Measurements from ENCODE around the gene MED27. TPM values are rescaled to one million over a fixed set of nuclear protein-coding genes. Genes with fewer than 3 reads are reported as not detected.
A peak's percentile ranks its signal among the peaks of the same experiment; 100 is the strongest.

MED27 gene
- total and polyA plus RNA-seq, 2 of the 8 experiments (the other 6 are each of a cell fraction or from before 2014, with no cell fraction given) = 29.9 to 56.5 TPM

GRCh38 chr9:132109291-132109690, 29.6 kb upstream of the MED27 start:
- Histone ChIP-seq H3K79me1 (ENCODE audit: low read depth, low read length) (no peaks in the 10 kb centered on the region), H3K4me1 (replicated peaks in 1 of 4; ENCODE audit: control insufficient read depth in 3 of 4, insufficient read depth in 4 of 4, low read length in 3 of 4) (peaks cover 0 to 3% (median 1%) of the 10 kb centered on the region in 4 experiments; a peak in 2 of 7 replicates), H4K8ac (ENCODE audit: extremely low read depth, insufficient read depth, low read length) (no peak overlapping the region), H2BK15ac (ENCODE audit: low read length) (no peak overlapping the region), H3K36me3 (ENCODE audit: control insufficient read depth in 2 of 4, insufficient read depth in 4 of 4, low read length in 3 of 4) (no peaks in the 10 kb centered on the region), H4K5ac (ENCODE audit: insufficient read length, low read depth, low read length) (no peak overlapping the region), H4K91ac (replicated peaks; ENCODE audit: insufficient read length, low read length) (no peak overlapping the region), H4K20me1 (replicated peaks in 1 of 2; ENCODE audit: control insufficient read depth in 1 of 2, insufficient read depth in 2 of 2, low read length in 2 of 2) (no peaks in the 10 kb centered on the region), H2BK5ac (ENCODE audit: low read depth, low read length) (no peak overlapping the region), H3K4ac (replicated peaks; ENCODE audit: insufficient read length, low read depth, low read length) (no peak overlapping the region), H3K4me3 (ENCODE audit: extremely low read depth in 1 of 4, insufficient read depth in 2 of 4, low read depth in 3 of 4, low read length in 4 of 4) (no peak overlapping the region), H3K14ac (ENCODE audit: insufficient read length) (no peak overlapping the region), H2BK120ac (replicated peaks; ENCODE audit: low read depth, low read length) (no peak overlapping the region), H2AFZ (ENCODE audit: low read length) (no peak overlapping the region), H2BK20ac (ENCODE audit: low read length) (no peak overlapping the region), H3K27me3 (replicated peaks in 1 of 4; ENCODE audit: control insufficient read depth in 3 of 4, extremely low read depth in 1 of 4, insufficient read depth in 3 of 4, low read length in 3 of 4) (no peaks in the 10 kb centered on the region), H2BK12ac (ENCODE audit: low read depth, low read length) (0 out of 2 replicates have a peak overlapping the region, but pooled peaks have one; percentile 35), H3K4me2 (ENCODE audit: insufficient read depth in 1 of 2, low read depth in 2 of 2, low read length in 2 of 2) (no peak overlapping the region), H3K79me2 (ENCODE audit: control insufficient read depth in 1 of 2, insufficient read depth in 2 of 2, low read length in 2 of 2) (no peaks in the 10 kb centered on the region), H3K9ac (replicated peaks in 1 of 4; ENCODE audit: extremely low read depth in 1 of 4, low read depth in 3 of 4, low read length in 3 of 4) (no peak overlapping the region), H3K23ac (ENCODE audit: insufficient read length) (no peak overlapping the region), H3K23me2 (ENCODE audit: low read depth, low read length) (no peaks in the 10 kb centered on the region), H3K18ac (ENCODE audit: extremely low read depth, low read length) (no peak overlapping the region), H3K9me3 (ENCODE audit: insufficient read depth in 2 of 2, low read depth in 1 of 2, low read length in 1 of 2) (no peaks in the 10 kb centered on the region), H3K56ac (replicated peaks; ENCODE audit: insufficient read length, low read depth, low read length) (no peak overlapping the region), H3K27ac (ENCODE audit: low read depth, low read length) (no peak overlapping the region), H2AK5ac (ENCODE audit: low read depth, low read length) (no peak overlapping the region)
- POLR2A ChIA-PET (ENCODE audit: partially characterized antibody) = interaction anchor here (1.4 kb wide), 1 partner anchor 31 kb away, joined by 3 read pairs; no protein-coding TSS in a partner anchor
- DNase-seq (ENCODE audit: low read depth in 1 of 2, low spot score in 2 of 2) (no peak), FAIRE-seq (no peak)
- WGBS, 2 experiments (ENCODE audit: extremely low coverage in 1 of 2, insufficient coverage in 1 of 2, insufficient read length in 1 of 2, insufficient replicate concordance in 2 of 2, low coverage in 1 of 2, low lambda C conversion rate in 2 of 2, missing lambda C conversion rate in 1 of 2) = 89% methylated on average over 5 of the region's 5 CpGs; no CpG with 5 or more reads in 1 of the 2 experiments
- CTCF ChIA-PET (ENCODE audit: partially characterized antibody) = interaction anchor here (1.1 kb wide), 1 partner anchor 773 kb away, joined by 3 read pairs; no protein-coding TSS in a partner anchor
- no peak for TF ChIP-seq POLR2AphosphoS5 (IDR thresholded peaks at IDR 0.05; ENCODE audit: low read depth, low read length)
- TF ChIP-seq ATF2 (IDR thresholded peaks at IDR 0.05; ENCODE audit: low read length) = no peak
- TF ChIP-seq KDM5A (IDR thresholded peaks at IDR 0.05; ENCODE audit: low read length) = no peak
- TF ChIP-seq BACH1 (IDR thresholded peaks at IDR 0.05; ENCODE audit: low read length) = no peak
- TF ChIP-seq HDAC2 (IDR thresholded peaks at IDR 0.05; ENCODE audit: borderline replicate concordance in 1 of 2, low read depth in 2 of 2, low read length in 2 of 2) = no peak
- TF ChIP-seq ZNF274 (IDR thresholded peaks at IDR 0.05; ENCODE audit: borderline replicate concordance, extremely low read depth, low read length) = no peak
- TF ChIP-seq SUZ12 (IDR thresholded peaks at IDR 0.05; ENCODE audit: low read length) = no peak
- TF ChIP-seq EP300 (IDR thresholded peaks at IDR 0.05; ENCODE audit: borderline replicate concordance in 1 of 2, low read depth in 2 of 2, low read length in 2 of 2) = no peak
- TF ChIP-seq SIN3A (conservative IDR thresholded peaks at IDR 0.05 in 1 of 2, IDR thresholded peaks at IDR 0.05 in 1 of 2; ENCODE audit: low read depth in 1 of 2, low read length in 2 of 2) = no peak
- no peak for TF ChIP-seq MAX (IDR thresholded peaks at IDR 0.05)
- no peak for TF ChIP-seq SP2 (IDR thresholded peaks at IDR 0.05; ENCODE audit: low read length)
- no peak for TF ChIP-seq GTF2F1 (IDR thresholded peaks at IDR 0.05; ENCODE audit: borderline replicate concordance, low read depth, low read length)
